H1 (cell line): Measurements from ENCODE around the gene HS3ST6.
"Not testable (repeated sequence)": the region's sequence is repeated elsewhere in the genome, so short reads cannot be mapped to it uniquely, and the experiment has no call there.

Experiments used
- ATF3 ChIP-seq: IDR thresholded peaks from 2 replicates; pipeline ENCODE4 v1.6.1; 2011; ENCODE audit warnings: low read depth, mild to moderate bottlenecking, low read length; ENCODE audit not compliant: insufficient read depth
- CBX5 ChIP-seq: fragments of 300-800, 300-1000 bp; sonication (generic); IDR thresholded peaks from 2 replicates; pipeline ENCODE4 v1.7.1; 2016; ENCODE audit warnings: antibody characterized with exemption, low read length, low read depth
- CBX8 ChIP-seq: fragments of 300-800, 300-1000 bp; sonication (generic); IDR thresholded peaks from 2 replicates; pipeline ENCODE4 v1.7.1; 2016; ENCODE audit warnings: low read depth, low read length, borderline replicate concordance
- CHD1 ChIP-seq: IDR thresholded peaks from 2 replicates; pipeline ENCODE4 v1.6.1; 2012; ENCODE audit warnings: low read depth, low read length, improper control_type of control experiment
- CTCF ChIP-seq, 3 experiments: IDR thresholded peaks; 1 replicate in 2 of 3; 2 replicates in 1 of 3; pipeline versions ENCODE4 v1.5.1 to v1.6.1; 2011; ENCODE audit warnings: low read length in 3 of 3, mild to moderate bottlenecking in 3 of 3, inconsistent platforms in 2 of 3, low read depth in 1 of 3, moderate library complexity in 1 of 3; ENCODE audit not compliant: insufficient read depth in 1 of 3; ENCODE audit errors: control extremely low read depth in 1 of 3
- EGR1 ChIP-seq: IDR thresholded peaks from 2 replicates; pipeline ENCODE4 v1.6.1; 2011; ENCODE audit warnings: low read depth, low read length, borderline replicate concordance
- EZH2 ChIP-seq: fragments of 200-600 bp; sonication (generic); IDR thresholded peaks from 2 replicates; pipeline ENCODE4 v1.7.1; 2012; ENCODE audit warnings: low read depth, mild to moderate bottlenecking, moderate library complexity, low read length, inconsistent platforms; ENCODE audit not compliant: severe bottlenecking
- HDAC6 ChIP-seq: IDR thresholded peaks from one replicate; pipeline ENCODE4 v1.7.1; 2012; ENCODE audit warnings: low read depth, mild to moderate bottlenecking, inconsistent platforms, low read length, moderate library complexity
- MAX ChIP-seq: IDR thresholded peaks from 2 replicates; pipeline ENCODE4 v1.6.1; 2012; ENCODE audit warnings: inconsistent platforms
- POLR2A ChIP-seq, 2 experiments: IDR thresholded peaks; 1 replicate in 1 of 2; 2 replicates in 1 of 2; pipeline ENCODE4 v1.6.1; 2011; ENCODE audit warnings: low read depth in 2 of 2, low read length in 2 of 2, mild to moderate bottlenecking in 2 of 2; ENCODE audit errors: control extremely low read depth in 1 of 2
- POLR2AphosphoS5 ChIP-seq: IDR thresholded peaks from 2 replicates; pipeline ENCODE4 v1.6.1; 2011; ENCODE audit warnings: low read depth, low read length
- RNF2 ChIP-seq: fragments of 200-900, 300-1000 bp; sonication (generic); IDR thresholded peaks from 2 replicates; pipeline ENCODE4 v1.7.1; 2016; ENCODE audit warnings: borderline replicate concordance, low read depth, mild to moderate bottlenecking, antibody characterized with exemption, low read length; ENCODE audit not compliant: poor library complexity, severe bottlenecking; ENCODE audit errors: missing control alignments
- TEAD4 ChIP-seq: IDR thresholded peaks from 2 replicates; pipeline ENCODE4 v1.6.1; 2012; ENCODE audit warnings: low read depth, low read length, inconsistent platforms, mixed read lengths

- TF ChIP-seq EZH2; CBX8; EGR1; ATF3; CBX5; POLR2AphosphoS5; MAX; CTCF (IDR thresholded peaks at IDR 0.05; ENCODE audit: control extremely low read depth in 1 of 3, insufficient read depth in 1 of 3, low read depth in 1 of 3, low read length in 3 of 3); POLR2A (IDR thresholded peaks at IDR 0.05; ENCODE audit: control extremely low read depth in 1 of 2, low read depth in 2 of 2, low read length in 2 of 2); TEAD4; HDAC6; RNF2; CHD1: not testable (repeated sequence)
Measured at GRCh38 chr16:1939833-1940232, 21.6 kb upstream of the HS3ST6 start.
